HEK293T (cell line): Measurements from ENCODE around the gene MBD4.
"Not testable (repeated sequence)": the region's sequence is repeated elsewhere in the genome, so short reads cannot be mapped to it uniquely, and the experiment has no call there.

Source experiments
- ARNT ChIP-seq: fragments of 450-650 bp; IDR thresholded peaks from 2 replicates; pipeline ENCODE4 v1.6.1; 2017; ENCODE audit warnings: mild to moderate bottlenecking
- BHLHE40 ChIP-seq: fragments of 450-650 bp; IDR thresholded peaks from 2 replicates; pipeline ENCODE4 v1.6.1; 2016; ENCODE audit warnings: mild to moderate bottlenecking, moderate library complexity, borderline replicate concordance
- FOXM1 ChIP-seq: fragments of 450-650 bp; IDR thresholded peaks from 2 replicates; pipeline ENCODE4 v1.6.1; 2017; ENCODE audit warnings: mild to moderate bottlenecking, borderline replicate concordance
- HDGF ChIP-seq: fragments of 450-650 bp; IDR thresholded peaks from 2 replicates; pipeline ENCODE4 v1.6.1; 2017; ENCODE audit warnings: antibody characterized with exemption, borderline replicate concordance
- L3MBTL2 ChIP-seq: fragments of 450-650 bp; conservative IDR thresholded peaks from 2 replicates; pipeline ENCODE4 v1.6.1; 2016; ENCODE audit warnings: mild to moderate bottlenecking
- SP1 ChIP-seq: fragments of 450-650 bp; IDR thresholded peaks from 2 replicates; pipeline ENCODE4 v1.6.1; 2017
- ZNF384 ChIP-seq: fragments of 450-650 bp; IDR thresholded peaks from 2 replicates; pipeline ENCODE4 v1.6.1; 2016

GRCh38 chr3:129391583-129391982 lies 48.2 kb downstream of the MBD4 start:
- TF ChIP-seq BHLHE40, SP1, ARNT, L3MBTL2, ZNF384, HDGF, FOXM1: not testable (repeated sequence)
